ENCODE measurements around the gene MAP3K7. TPM values are rescaled to one million over a fixed set of nuclear protein-coding genes. Genes with fewer than 3 reads are reported as not detected.

Gene MAP3K7
- total RNA-seq, 1 experiment from 2014 or later = 32.6 TPM

GRCh38 chr6:90612313-90612680 is 25.4 kb upstream of the MAP3K7 start:
- ChIA-PET CTCF (no interaction called here), POLR2A (no interaction called here)
- DNase-seq (ENCODE audit: unreplicated experiment) = no peak
- Mint-ChIP-seq H3K4me1 (ENCODE audit: insufficient read depth, unreplicated experiment) (no peaks in the 10 kb centered on the region), H3K27ac (ENCODE audit: low read depth, unreplicated experiment) (no peak overlapping the region), H3K36me3 (ENCODE audit: insufficient read depth, unreplicated experiment) (no peaks in the 10 kb centered on the region), H3K9me3 (ENCODE audit: unreplicated experiment) (no peaks in the 10 kb centered on the region), H3K27me3 (ENCODE audit: insufficient read depth, unreplicated experiment) (peaks cover 93% of the 10 kb centered on the region), H3K4me3 (ENCODE audit: unreplicated experiment) (no peak overlapping the region)
- BruUV-seq (replicated peaks) = no TSS peak
- TF ChIP-seq CTCF (IDR thresholded peaks at IDR 0.05; ENCODE audit: unreplicated experiment) = no peak
- intact Hi-C loops (cut with micrococcal nuclease) = no loop called here

GRCh38 chr6:90611543-90612312 is 24.9 kb upstream of the MAP3K7 start:
- ChIA-PET CTCF (no interaction called here), POLR2A (no interaction called here)
- Mint-ChIP-seq H3K9me3 (ENCODE audit: unreplicated experiment) (no peaks in the 10 kb centered on the region), H3K4me1 (ENCODE audit: insufficient read depth, unreplicated experiment) (no peaks in the 10 kb centered on the region), H3K4me3 (ENCODE audit: unreplicated experiment) (peak overlapping the region; percentile 42), H3K27ac (ENCODE audit: low read depth, unreplicated experiment) (no peak overlapping the region), H3K27me3 (ENCODE audit: insufficient read depth, unreplicated experiment) (peaks cover 93% of the 10 kb centered on the region), H3K36me3 (ENCODE audit: insufficient read depth, unreplicated experiment) (no peaks in the 10 kb centered on the region)
- no peak for TF ChIP-seq CTCF (IDR thresholded peaks at IDR 0.05; ENCODE audit: unreplicated experiment)
- no peak for DNase-seq (ENCODE audit: unreplicated experiment)
- BruUV-seq (replicated peaks) = no TSS peak
- intact Hi-C loops (cut with micrococcal nuclease) = no loop called here

- ChIA-PET POLR2A (no interaction called here), CTCF (interaction anchor here (0.6 to 0.9 kb wide), 2 partner anchors 281 to 342 kb away, joined by 3 read pairs; no protein-coding TSS in a partner anchor)
- Mint-ChIP-seq H3K36me3 (ENCODE audit: insufficient read depth, unreplicated experiment) (no peaks in the 10 kb centered on the region), H3K4me1 (ENCODE audit: insufficient read depth, unreplicated experiment) (no peaks in the 10 kb centered on the region), H3K27me3 (ENCODE audit: insufficient read depth, unreplicated experiment) (peaks cover 93% of the 10 kb centered on the region), H3K9me3 (ENCODE audit: unreplicated experiment) (no peaks in the 10 kb centered on the region), H3K4me3 (ENCODE audit: unreplicated experiment) (peak overlapping the region; percentile 42), H3K27ac (ENCODE audit: low read depth, unreplicated experiment) (no peak overlapping the region)
- no peak for TF ChIP-seq CTCF (IDR thresholded peaks at IDR 0.05; ENCODE audit: unreplicated experiment)
- no peak for DNase-seq (ENCODE audit: unreplicated experiment)
- no TSS peak for BruUV-seq (replicated peaks)
- intact Hi-C loops (cut with micrococcal nuclease) = no loop called here
Observed at GRCh38 chr6:90610751-90611542, 24.1 kb upstream of the MAP3K7 start.

- DNase-seq (ENCODE audit: unreplicated experiment) = no peak
- ChIA-PET CTCF (interaction anchor here (0.6 to 1.6 kb wide), 7 partner anchors 9 to 720 kb away, joined by 3 to 4 read pairs (median 3); no protein-coding TSS in a partner anchor), POLR2A (no interaction called here)
- intact Hi-C loops (cut with micrococcal nuclease) = no loop called here
- H3K27ac Mint-ChIP-seq (ENCODE audit: low read depth, unreplicated experiment) = no peak overlapping the region
- no peaks in the 10 kb centered on the region for H3K36me3 Mint-ChIP-seq (ENCODE audit: insufficient read depth, unreplicated experiment)
- BruUV-seq (replicated peaks) = no TSS peak
- no peaks in the 10 kb centered on the region for H3K9me3 Mint-ChIP-seq (ENCODE audit: unreplicated experiment)
- no peaks in the 10 kb centered on the region for H3K4me1 Mint-ChIP-seq (ENCODE audit: insufficient read depth, unreplicated experiment)
- peaks cover 93% of the 10 kb centered on the region for H3K27me3 Mint-ChIP-seq (ENCODE audit: insufficient read depth, unreplicated experiment)
- TF ChIP-seq CTCF (IDR thresholded peaks at IDR 0.05; ENCODE audit: unreplicated experiment) = no peak
- H3K4me3 Mint-ChIP-seq (ENCODE audit: unreplicated experiment) = peak overlapping the region; percentile 42
Observed at GRCh38 chr6:90610301-90610750, 23.5 kb upstream of the MAP3K7 start.

Measured in MCF 10A (cell line).